Activated T-helper 17 cell treated with anti-CD3 and anti-CD28 coated beads, Interleukin-2, amount 50 U/mL, for 72 hours (primary cell): Measurements from ENCODE around the gene IST1. TPM values are rescaled to one million over a fixed set of nuclear protein-coding genes. Genes with fewer than 3 reads are reported as not detected.

ENCODE experiments used
- ATAC-seq: fragments of 150-1000 bp; cut with Tn5 transposase; replicated peaks from 2 replicates; pipeline ENCODE4 v1.10.0; 2021; ENCODE audit warnings: mild to moderate bottlenecking, moderate library complexity
- H3K27ac Mint-ChIP-seq: one replicate; pipeline ENCODE4 v1.8.0; 2022; ENCODE audit warnings: mixed read lengths
- H3K27me3 Mint-ChIP-seq: one replicate; pipeline ENCODE4 v1.8.0; 2022; ENCODE audit warnings: mixed read lengths
- H3K36me3 Mint-ChIP-seq: one replicate; pipeline ENCODE4 v1.8.0; 2022; ENCODE audit warnings: low read depth, mild to moderate bottlenecking, mixed read lengths
- H3K4me1 Mint-ChIP-seq: one replicate; pipeline ENCODE4 v1.8.0; 2022; ENCODE audit warnings: mixed read lengths
- H3K4me3 Mint-ChIP-seq: one replicate; pipeline ENCODE4 v1.8.0; 2022; ENCODE audit warnings: mild to moderate bottlenecking, mixed read lengths
- H3K9me3 Mint-ChIP-seq: one replicate; pipeline ENCODE4 v1.8.0; 2022; ENCODE audit warnings: mixed read lengths
- total RNA-seq, 2 donors: library from RNA; stranded (reverse); gene quantifications; one replicate each; pipeline ENCODE4 v1.2.3, GENCODE V29; 2022

Gene IST1
- total RNA-seq, 2 donors from 2014 or later, result 159 to 217 TPM

DNA sequence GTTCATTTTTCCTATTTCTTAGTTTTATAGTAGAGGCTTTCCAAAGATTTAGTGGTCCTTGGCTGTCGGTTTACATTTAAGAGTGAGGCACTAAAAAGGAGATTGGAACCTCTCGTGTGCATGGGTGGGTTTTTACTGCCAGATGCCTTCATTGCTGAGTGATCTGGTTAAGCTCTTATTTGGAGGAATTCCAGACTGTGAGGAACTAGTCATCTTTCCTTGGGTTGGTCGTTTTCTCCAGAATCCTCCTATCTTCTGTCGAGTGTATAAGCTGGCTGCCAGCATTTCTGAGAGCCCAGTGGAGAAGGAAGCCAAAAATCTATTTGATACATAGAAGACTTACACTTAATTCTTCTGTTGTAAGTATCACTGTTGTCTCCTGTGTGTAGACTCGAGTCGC, 22.6 kb downstream of the IST1 start:
- Mint-ChIP-seq H3K27me3 (no peaks in the 10 kb centered on the region), H3K9me3 (no peaks in the 10 kb centered on the region), H3K36me3 (peaks cover 100% of the 10 kb centered on the region), H3K4me3 (no peak overlapping the region), H3K27ac (peak overlapping the region; percentile 20), H3K4me1 (peaks cover 41% of the 10 kb centered on the region)
- ATAC-seq, result no peak

DNA sequence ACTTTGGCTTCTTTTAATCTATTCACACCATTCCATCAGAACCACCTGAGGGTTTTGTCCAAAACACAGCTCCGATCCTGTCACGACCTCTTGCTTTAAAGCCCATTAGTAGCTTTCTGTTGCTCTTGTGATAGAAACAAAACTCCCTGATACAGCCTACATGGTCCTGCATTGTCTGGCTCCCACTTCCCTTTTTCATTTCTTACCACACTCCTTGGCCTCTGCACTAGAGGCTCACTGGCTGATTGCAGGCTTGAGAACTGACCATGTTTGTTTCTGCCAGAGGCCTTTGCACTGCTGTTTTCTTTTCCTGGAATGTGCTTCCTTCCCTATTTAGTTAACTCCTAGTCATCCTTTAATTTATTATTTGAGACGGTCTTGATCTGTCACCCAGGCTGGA, 23.7 kb downstream of the IST1 start:
- no peak for ATAC-seq
- Mint-ChIP-seq H3K27ac (no peak overlapping the region), H3K4me3 (no peak overlapping the region), H3K36me3 (peaks cover 100% of the 10 kb centered on the region), H3K27me3 (no peaks in the 10 kb centered on the region), H3K9me3 (no peaks in the 10 kb centered on the region), H3K4me1 (peaks cover 35% of the 10 kb centered on the region)

GRCh38 chr16:71920658-71921057, 25.3 kb downstream of the IST1 start:
- H3K27ac Mint-ChIP-seq, result peak overlapping the region; percentile 24
- peaks cover 21% of the 10 kb centered on the region for H3K4me1 Mint-ChIP-seq
- H3K27me3 Mint-ChIP-seq, result no peaks in the 10 kb centered on the region
- peaks cover 100% of the 10 kb centered on the region for H3K36me3 Mint-ChIP-seq
- ATAC-seq, result no peak
- no peak overlapping the region for H3K4me3 Mint-ChIP-seq
- H3K9me3 Mint-ChIP-seq, result no peaks in the 10 kb centered on the region

DNA sequence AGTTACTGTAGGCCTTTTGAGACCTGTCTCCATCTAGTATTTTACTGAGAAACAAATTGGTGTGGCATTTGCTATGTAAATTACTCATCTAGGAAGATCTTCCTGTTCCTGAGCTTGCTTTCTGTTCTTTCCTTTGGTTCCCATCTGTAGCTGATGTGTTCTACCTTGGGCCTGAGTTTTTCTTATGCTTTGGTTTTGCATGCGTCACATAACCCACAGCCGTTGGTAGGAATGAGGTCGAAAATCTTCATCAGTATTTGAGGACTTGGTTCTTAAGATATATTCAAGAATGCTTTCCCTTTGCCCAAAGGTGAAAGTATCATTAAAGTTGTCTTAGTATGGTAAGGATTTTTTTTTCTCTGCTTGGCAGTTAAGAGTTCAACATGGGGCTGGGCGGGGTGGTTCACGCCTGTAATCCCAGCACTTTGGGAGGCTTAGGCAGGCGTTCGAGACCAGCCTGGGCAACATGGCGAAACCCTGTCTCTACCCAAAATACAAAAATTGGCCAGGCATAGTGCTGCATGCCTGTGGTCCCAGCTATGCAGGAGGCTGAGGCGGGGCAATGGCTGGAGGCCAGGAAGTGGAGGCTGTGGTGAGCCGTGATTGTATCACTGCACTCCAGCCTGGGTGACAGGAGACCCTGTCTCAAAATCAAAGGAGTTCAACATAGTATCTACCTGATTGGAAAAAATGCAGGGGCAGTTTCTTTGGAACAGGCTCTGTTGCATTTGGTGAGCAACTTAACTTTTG, 28.8 kb downstream of the IST1 start:
- H3K9me3 Mint-ChIP-seq, result no peaks in the 10 kb centered on the region
- no peak for ATAC-seq
- peaks cover 99% of the 10 kb centered on the region for H3K36me3 Mint-ChIP-seq
- no peak overlapping the region for H3K4me3 Mint-ChIP-seq
- no peaks in the 10 kb centered on the region for H3K27me3 Mint-ChIP-seq
- H3K4me1 Mint-ChIP-seq, result peaks cover 8% of the 10 kb centered on the region
- H3K27ac Mint-ChIP-seq, result no peak overlapping the region

DNA sequence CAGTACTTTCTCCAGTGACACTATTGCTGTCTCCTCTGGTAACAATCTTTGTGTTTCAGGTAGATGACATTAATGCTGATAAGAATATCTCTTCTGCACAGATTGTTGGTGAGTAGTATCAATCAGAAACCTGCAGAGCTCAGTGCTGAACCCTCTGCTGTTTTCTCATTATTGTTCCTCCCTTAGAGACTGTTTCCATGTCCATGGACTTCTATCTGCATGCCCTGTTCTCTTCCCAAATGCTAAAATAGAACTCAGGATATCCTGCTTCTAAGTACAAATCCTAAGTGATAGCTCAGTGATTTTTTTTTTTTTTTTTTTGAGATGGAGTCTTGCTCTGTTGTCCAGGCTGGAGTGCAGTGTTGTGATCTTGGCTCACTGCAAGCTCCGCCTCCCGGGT, 29.4 kb downstream of the IST1 start:
- peaks cover 6% of the 10 kb centered on the region for H3K4me1 Mint-ChIP-seq
- no peaks in the 10 kb centered on the region for H3K9me3 Mint-ChIP-seq
- no peak overlapping the region for H3K27ac Mint-ChIP-seq
- H3K4me3 Mint-ChIP-seq, result no peak overlapping the region
- ATAC-seq, result no peak
- peaks cover 99% of the 10 kb centered on the region for H3K36me3 Mint-ChIP-seq
- H3K27me3 Mint-ChIP-seq, result no peaks in the 10 kb centered on the region

GRCh38 chr16:71927383-71927782, 32.1 kb downstream of the IST1 start:
- no peak for ATAC-seq
- Mint-ChIP-seq H3K27me3 (no peaks in the 10 kb centered on the region), H3K36me3 (peaks cover 99% of the 10 kb centered on the region), H3K9me3 (no peaks in the 10 kb centered on the region), H3K4me3 (no peak overlapping the region), H3K27ac (peak overlapping the region; percentile 38), H3K4me1 (no peaks in the 10 kb centered on the region)

DNA sequence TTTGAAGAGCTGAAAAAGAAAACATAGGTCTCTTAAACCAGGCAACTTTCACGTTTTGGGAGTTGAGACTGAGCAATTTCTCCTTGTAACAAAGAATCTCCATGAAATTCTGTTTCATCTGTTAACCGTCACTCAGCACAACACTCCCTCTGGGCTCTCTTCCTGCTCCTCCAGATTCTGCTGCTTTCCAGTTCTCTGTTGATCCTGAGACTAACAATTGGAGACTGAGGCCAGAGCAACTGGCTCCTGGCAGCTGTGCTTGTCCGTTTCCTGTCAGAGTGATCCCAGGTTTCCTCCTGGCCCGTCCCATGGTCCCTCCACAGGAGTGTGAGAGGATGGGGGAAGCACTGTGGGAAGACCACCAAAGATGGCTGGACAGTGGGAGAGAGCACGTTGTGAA, 32.5 kb downstream of the IST1 start:
- Mint-ChIP-seq H3K4me3 (no peak overlapping the region), H3K27me3 (no peaks in the 10 kb centered on the region), H3K36me3 (peaks cover 97% of the 10 kb centered on the region), H3K9me3 (no peaks in the 10 kb centered on the region), H3K4me1 (no peaks in the 10 kb centered on the region), H3K27ac (peak overlapping the region; percentile 38)
- no peak for ATAC-seq

DNA sequence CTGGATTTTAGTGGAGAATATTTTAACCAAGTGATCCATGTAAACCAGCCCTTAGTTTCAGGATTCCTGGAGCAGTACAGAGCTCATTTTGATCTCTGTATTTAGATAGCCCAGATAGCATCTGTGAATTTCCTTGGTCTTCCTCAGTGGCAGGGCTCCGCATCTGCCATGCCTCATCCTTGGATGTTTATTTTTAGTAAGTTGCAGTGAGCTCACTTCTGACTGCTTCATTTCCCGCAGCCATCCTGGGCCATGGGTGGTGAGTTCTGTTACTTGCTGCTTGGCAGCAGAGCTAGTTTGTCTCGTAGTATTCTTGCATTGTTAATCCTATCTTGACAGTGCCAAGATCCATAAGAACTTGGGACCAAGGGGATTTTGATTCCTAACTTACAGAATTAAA, 33.7 kb downstream of the IST1 start:
- peaks cover 97% of the 10 kb centered on the region for H3K36me3 Mint-ChIP-seq
- H3K4me3 Mint-ChIP-seq, result no peak overlapping the region
- H3K27ac Mint-ChIP-seq, result peak overlapping the region; percentile 33
- no peaks in the 10 kb centered on the region for H3K27me3 Mint-ChIP-seq
- no peak for ATAC-seq
- no peaks in the 10 kb centered on the region for H3K4me1 Mint-ChIP-seq
- H3K9me3 Mint-ChIP-seq, result no peaks in the 10 kb centered on the region

GRCh38 chr16:71930013-71930563, 34.8 kb downstream of the IST1 start:
- Mint-ChIP-seq H3K27ac (no peak overlapping the region), H3K4me3 (no peak overlapping the region), H3K36me3 (peaks cover 97% of the 10 kb centered on the region)

GRCh38 chr16:71931001-71931400, 35.7 kb downstream of the IST1 start:
- ATAC-seq, result no peak
- Mint-ChIP-seq H3K27me3 (no peaks in the 10 kb centered on the region), H3K4me1 (no peaks in the 10 kb centered on the region), H3K4me3 (no peak overlapping the region), H3K27ac (no peak overlapping the region), H3K9me3 (no peaks in the 10 kb centered on the region), H3K36me3 (peaks cover 92% of the 10 kb centered on the region)

More at GRCh38 chr16:71930013-71930563, 34.8 kb downstream of the IST1 start:
- no peaks in the 10 kb centered on the region for H3K4me1 Mint-ChIP-seq
- no peak for ATAC-seq
- H3K9me3 Mint-ChIP-seq, result no peaks in the 10 kb centered on the region
- H3K27me3 Mint-ChIP-seq, result no peaks in the 10 kb centered on the region

DNA sequence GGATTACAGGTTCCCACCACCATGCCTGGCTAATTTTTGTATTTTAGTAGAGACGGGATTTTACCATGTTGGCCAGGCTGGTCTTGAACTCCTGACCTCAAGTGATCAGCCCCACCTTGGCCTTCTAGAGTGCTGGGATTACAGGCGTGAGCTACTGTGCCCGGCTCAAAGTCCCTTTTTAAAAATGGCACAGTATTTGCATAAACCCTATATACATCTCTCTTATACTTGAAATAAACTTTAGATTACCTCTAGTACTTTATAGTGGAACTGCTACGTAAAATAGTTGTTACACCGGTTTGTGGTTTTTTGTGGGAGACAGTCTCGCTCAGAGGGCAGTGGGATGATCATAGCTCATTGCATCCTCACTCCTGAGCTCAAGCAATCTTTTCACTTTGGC, 36.3 kb downstream of the IST1 start:
- Mint-ChIP-seq H3K27ac (no peak overlapping the region), H3K9me3 (no peaks in the 10 kb centered on the region), H3K4me3 (no peak overlapping the region), H3K27me3 (no peaks in the 10 kb centered on the region), H3K36me3 (peaks cover 87% of the 10 kb centered on the region), H3K4me1 (no peaks in the 10 kb centered on the region)
- ATAC-seq, result no peak

- no peak overlapping the region for H3K27ac Mint-ChIP-seq
- no peaks in the 10 kb centered on the region for H3K27me3 Mint-ChIP-seq
- ATAC-seq, result no peak
- H3K4me1 Mint-ChIP-seq, result no peaks in the 10 kb centered on the region
- H3K9me3 Mint-ChIP-seq, result no peaks in the 10 kb centered on the region
- H3K36me3 Mint-ChIP-seq, result peaks cover 72% of the 10 kb centered on the region
- H3K4me3 Mint-ChIP-seq, result no peak overlapping the region
Observed at GRCh38 chr16:71933017-71933416, 37.7 kb downstream of the IST1 start.

- ATAC-seq, result peak; percentile 60
- Mint-ChIP-seq H3K9me3 (no peaks in the 10 kb centered on the region), H3K4me1 (no peaks in the 10 kb centered on the region), H3K27me3 (no peaks in the 10 kb centered on the region), H3K36me3 (peaks cover 62% of the 10 kb centered on the region), H3K27ac (no peak overlapping the region), H3K4me3 (no peak overlapping the region)
Observed at GRCh38 chr16:71933913-71934695, 38.8 kb downstream of the IST1 start.

DNA sequence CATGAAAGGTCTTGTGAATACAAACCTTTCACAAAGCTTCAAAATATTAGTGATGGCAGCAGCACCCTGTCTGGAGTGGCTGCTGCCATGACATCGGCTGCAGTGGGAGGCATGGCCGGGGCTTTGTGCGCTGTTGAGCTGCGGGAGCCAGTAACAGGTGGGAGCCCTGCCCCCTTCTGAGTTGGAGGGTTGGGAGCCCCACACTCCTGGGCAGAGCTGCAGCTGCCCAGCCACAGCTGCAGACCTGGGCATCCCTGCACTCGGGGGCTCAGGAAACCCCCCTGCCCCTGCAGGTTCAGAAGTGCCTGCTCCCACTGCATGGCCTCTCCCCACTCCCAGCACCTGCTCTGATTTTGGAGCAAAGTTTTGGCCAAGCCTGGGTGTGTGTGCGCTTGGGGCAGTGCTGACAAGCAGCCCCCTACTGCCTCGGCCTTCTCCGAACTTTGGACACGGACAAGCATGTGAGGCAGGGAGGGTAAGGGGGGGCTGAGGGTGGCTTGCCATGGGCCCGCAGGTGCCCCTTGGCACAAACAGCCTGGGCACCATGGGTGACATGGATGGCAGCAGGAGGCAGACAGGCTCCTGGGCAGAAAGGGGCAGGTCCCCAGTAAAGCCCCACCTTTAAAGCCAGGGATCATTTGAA, 42.7 kb downstream of the IST1 start:
- no peaks in the 10 kb centered on the region for H3K27me3 Mint-ChIP-seq

More for the DNA sequence above, 42.7 kb downstream of the IST1 start:
- Mint-ChIP-seq H3K4me1 (no peaks in the 10 kb centered on the region), H3K4me3 (no peak overlapping the region), H3K9me3 (no peaks in the 10 kb centered on the region), H3K27ac (no peak overlapping the region), H3K36me3 (peaks cover 24% of the 10 kb centered on the region)
- no peak for ATAC-seq
